Mesothelial cell of epicardium (in vitro differentiated cells): ENCODE results near the gene PWP1. TPM values are rescaled to one million over a fixed set of nuclear protein-coding genes. Genes with fewer than 3 reads are reported as not detected.

Experiments
- DNase-seq, 2 experiments: peaks; one replicate each; pipeline ENCODE4 v3.0.0; 2021; ENCODE audit warnings: low spot score in 2 of 2; ENCODE audit not compliant: unreplicated experiment in 2 of 2
- H3K27ac Mint-ChIP-seq: 2 replicates; pipeline ENCODE4 v1.8.0; 2021; ENCODE audit warnings: mixed read lengths
- H3K27me3 Mint-ChIP-seq: 2 replicates; pipeline ENCODE4 v1.8.0; 2021; ENCODE audit warnings: low read depth, mixed read lengths
- H3K36me3 Mint-ChIP-seq: 2 replicates; pipeline ENCODE4 v1.8.0; 2021; ENCODE audit warnings: mixed read lengths
- H3K4me1 Mint-ChIP-seq: 2 replicates; pipeline ENCODE4 v1.8.0; 2021; ENCODE audit warnings: mixed read lengths
- H3K4me3 Mint-ChIP-seq: 2 replicates; pipeline ENCODE4 v1.8.0; 2021; ENCODE audit warnings: mild to moderate bottlenecking, moderate library complexity, mixed read lengths
- H3K9me3 Mint-ChIP-seq: 2 replicates; pipeline ENCODE4 v1.8.0; 2021; ENCODE audit warnings: mixed read lengths
- total RNA-seq: library from RNA; stranded (reverse); gene quantifications from 3 replicates; pipeline ENCODE4 v1.2.1, GENCODE V29; 2021
- TF ChIP-seq, protein P1 (sequence below): fragments of 200-600 bp; sonication (generic); IDR thresholded peaks from one replicate; pipeline ENCODE4 v1.5.0; 2021; ENCODE audit warnings: antibody characterized with exemption; ENCODE audit not compliant: unreplicated experiment

PWP1 gene
- total RNA-seq, 1 donor from 2014 or later: 29.8 TPM

DNA sequence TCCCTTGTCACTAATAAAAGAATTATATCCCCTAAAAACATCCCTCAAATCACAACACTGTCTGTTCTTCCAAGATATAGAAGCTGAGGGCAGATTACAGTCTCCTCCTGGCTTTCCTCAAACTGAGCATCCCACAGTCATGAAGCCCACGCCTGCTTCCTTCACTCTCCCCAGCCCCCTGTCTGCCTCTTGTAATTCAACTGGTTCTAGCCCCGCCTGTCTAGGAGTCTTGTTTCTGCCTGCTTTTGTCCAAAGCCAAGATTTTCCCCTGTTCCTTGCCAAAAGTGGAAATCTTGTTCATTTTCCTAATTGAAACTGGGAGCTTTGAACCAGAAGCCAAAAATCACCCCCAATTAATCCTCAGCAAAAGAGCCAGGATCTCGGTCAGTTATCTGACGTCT, 35.9 kb upstream of the PWP1 start:
- TF ChIP-seq, protein P1, sequence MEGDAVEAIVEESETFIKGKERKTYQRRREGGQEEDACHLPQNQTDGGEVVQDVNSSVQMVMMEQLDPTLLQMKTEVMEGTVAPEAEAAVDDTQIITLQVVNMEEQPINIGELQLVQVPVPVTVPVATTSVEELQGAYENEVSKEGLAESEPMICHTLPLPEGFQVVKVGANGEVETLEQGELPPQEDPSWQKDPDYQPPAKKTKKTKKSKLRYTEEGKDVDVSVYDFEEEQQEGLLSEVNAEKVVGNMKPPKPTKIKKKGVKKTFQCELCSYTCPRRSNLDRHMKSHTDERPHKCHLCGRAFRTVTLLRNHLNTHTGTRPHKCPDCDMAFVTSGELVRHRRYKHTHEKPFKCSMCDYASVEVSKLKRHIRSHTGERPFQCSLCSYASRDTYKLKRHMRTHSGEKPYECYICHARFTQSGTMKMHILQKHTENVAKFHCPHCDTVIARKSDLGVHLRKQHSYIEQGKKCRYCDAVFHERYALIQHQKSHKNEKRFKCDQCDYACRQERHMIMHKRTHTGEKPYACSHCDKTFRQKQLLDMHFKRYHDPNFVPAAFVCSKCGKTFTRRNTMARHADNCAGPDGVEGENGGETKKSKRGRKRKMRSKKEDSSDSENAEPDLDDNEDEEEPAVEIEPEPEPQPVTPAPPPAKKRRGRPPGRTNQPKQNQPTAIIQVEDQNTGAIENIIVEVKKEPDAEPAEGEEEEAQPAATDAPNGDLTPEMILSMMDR: no peak
- peak in 1 of 2 experiments; percentile 43 for DNase-seq
- H3K36me3 Mint-ChIP-seq: no peaks in the 10 kb centered on the region
- no peaks in the 10 kb centered on the region for H3K27me3 Mint-ChIP-seq
- peaks cover 38% of the 10 kb centered on the region for H3K4me1 Mint-ChIP-seq
- peak overlapping the region; percentile 55 for H3K27ac Mint-ChIP-seq
- H3K9me3 Mint-ChIP-seq: no peaks in the 10 kb centered on the region
- H3K4me3 Mint-ChIP-seq: no peak overlapping the region

DNA sequence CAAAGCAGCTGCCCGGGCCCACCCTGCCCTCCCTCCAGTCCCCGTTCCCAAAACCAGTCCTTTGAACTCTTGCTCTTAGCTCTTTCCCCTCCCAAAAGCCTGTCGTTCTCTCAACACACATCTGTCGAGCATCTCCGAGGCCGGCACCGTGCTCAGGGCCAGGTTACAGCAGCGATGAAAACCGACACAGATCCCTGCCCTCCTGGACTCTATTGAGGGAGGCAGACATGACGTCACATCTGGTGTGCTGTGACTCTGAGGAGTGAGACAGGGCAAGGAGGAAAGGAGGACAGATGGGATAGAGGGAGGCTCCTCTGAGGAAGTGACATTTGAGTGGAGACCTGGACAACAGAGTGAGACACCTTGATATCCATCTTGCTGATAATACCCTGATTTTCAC, 34.6 kb upstream of the PWP1 start:
- H3K4me1 Mint-ChIP-seq: peaks cover 40% of the 10 kb centered on the region
- H3K36me3 Mint-ChIP-seq: no peaks in the 10 kb centered on the region
- H3K9me3 Mint-ChIP-seq: no peaks in the 10 kb centered on the region
- no peaks in the 10 kb centered on the region for H3K27me3 Mint-ChIP-seq
- no peak overlapping the region for H3K4me3 Mint-ChIP-seq
- TF ChIP-seq, protein P1: no peak
- no peak overlapping the region for H3K27ac Mint-ChIP-seq
- DNase-seq: no peak

GRCh38 chr12:107651571-107652449, 33.8 kb upstream of the PWP1 start:
- Mint-ChIP-seq H3K36me3 (no peaks in the 10 kb centered on the region), H3K27ac (no peak overlapping the region), H3K4me1 (peaks cover 35% of the 10 kb centered on the region), H3K9me3 (no peaks in the 10 kb centered on the region), H3K4me3 (no peak overlapping the region), H3K27me3 (no peaks in the 10 kb centered on the region)
- TF ChIP-seq, protein P1: no peak
- no peak for DNase-seq

- Mint-ChIP-seq H3K36me3 (no peaks in the 10 kb centered on the region), H3K4me3 (no peak overlapping the region), H3K27me3 (peaks cover 2% of the 10 kb centered on the region), H3K9me3 (no peaks in the 10 kb centered on the region), H3K4me1 (peaks cover 34% of the 10 kb centered on the region), H3K27ac (no peak overlapping the region)
- no peak for DNase-seq
- TF ChIP-seq, protein P1: no peak
Measured at GRCh38 chr12:107653519-107653918, 32.1 kb upstream of the PWP1 start.

DNA sequence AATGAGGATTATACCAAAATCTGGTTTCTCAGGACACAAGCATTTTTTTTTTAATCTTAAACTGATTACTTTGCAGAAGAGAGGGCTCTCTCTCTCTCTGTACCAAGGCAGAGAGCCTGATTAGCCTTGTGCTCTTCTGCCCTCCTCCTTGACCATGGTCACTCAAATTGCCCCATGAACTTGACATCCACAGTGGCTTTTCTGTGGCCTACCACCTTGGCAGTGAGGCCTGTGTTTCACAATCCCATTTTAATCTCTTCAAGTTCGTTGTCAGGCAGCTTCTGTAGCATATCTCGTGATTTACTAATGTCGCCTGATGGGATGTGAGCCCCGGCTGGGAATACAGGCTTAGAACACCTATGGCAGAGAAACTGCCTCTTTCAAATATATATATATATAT, 30.7 kb upstream of the PWP1 start:
- no peak overlapping the region for H3K4me3 Mint-ChIP-seq
- H3K9me3 Mint-ChIP-seq: no peaks in the 10 kb centered on the region
- peaks cover 20% of the 10 kb centered on the region for H3K4me1 Mint-ChIP-seq
- TF ChIP-seq, protein P1: no peak
- peaks cover 5% of the 10 kb centered on the region for H3K27me3 Mint-ChIP-seq
- no peaks in the 10 kb centered on the region for H3K36me3 Mint-ChIP-seq
- no peak overlapping the region for H3K27ac Mint-ChIP-seq
- DNase-seq: no peak
